SK-N-SH treated with all-trans-retinoic acid at 6 μM for 48 hours (cell line): ENCODE data around the gene GP1BA.

ENCODE experiments used
- ATAC-seq: fragments of 200-7000 bp; cut with Tn5 transposase; 3 replicates; pipeline ENCODE4 v1.9.1; 2020; ENCODE audit warnings: mild to moderate bottlenecking, moderate library complexity
- ARNTL ChIP-seq: fragments of 450-650 bp; formaldehyde crosslinking; IDR thresholded peaks from 2 replicates; pipeline ENCODE4 v1.5.0; 2020; ENCODE audit warnings: low read depth, mild to moderate bottlenecking, moderate library complexity, borderline replicate concordance
- BACH2 ChIP-seq: fragments of 250-450 bp; sonication (Bioruptor Pico); IDR thresholded peaks from 2 replicates; pipeline ENCODE4 v1.9.0; 2021; ENCODE audit warnings: mild to moderate bottlenecking, borderline replicate concordance
- CSDC2 ChIP-seq: fragments of 250-450 bp; sonication (Bioruptor Pico); IDR thresholded peaks from 2 replicates; pipeline ENCODE4 v1.5.0; 2020; ENCODE audit warnings: mild to moderate bottlenecking, moderate library complexity
- ESRRG ChIP-seq: fragments of 250-450 bp; sonication (Bioruptor Pico); IDR thresholded peaks from 2 replicates; pipeline ENCODE4 v1.6.1; 2021; ENCODE audit warnings: mild to moderate bottlenecking
- GLIS3 ChIP-seq: fragments of 250-450 bp; sonication (Bioruptor Pico); IDR thresholded peaks from 2 replicates; pipeline ENCODE4 v1.5.0; 2020; ENCODE audit warnings: mild to moderate bottlenecking, moderate library complexity
- ISL1 ChIP-seq: fragments of 250-450 bp; sonication (Bioruptor Pico); IDR thresholded peaks from 2 replicates; pipeline ENCODE4 v2.1.2; 2022; ENCODE audit warnings: mild to moderate bottlenecking, moderate library complexity
- OSR1 ChIP-seq: fragments of 250-450 bp; sonication (Bioruptor Pico); IDR thresholded peaks from 2 replicates; pipeline ENCODE4 v1.8.0; 2022; ENCODE audit warnings: moderate library complexity, mild to moderate bottlenecking, inconsistent platforms
- POU6F1 ChIP-seq: fragments of 250-450 bp; sonication (Bioruptor Pico); IDR thresholded peaks from 2 replicates; pipeline ENCODE4 v1.8.0; 2021; ENCODE audit warnings: low read depth, mild to moderate bottlenecking, moderate library complexity, borderline replicate concordance
- RARB ChIP-seq: fragments of 250-450 bp; sonication (Bioruptor Pico); IDR thresholded peaks from 2 replicates; pipeline ENCODE4 v1.8.0; 2021; ENCODE audit warnings: mild to moderate bottlenecking, moderate library complexity
- SNAI2 ChIP-seq: fragments of 250-450 bp; sonication (Bioruptor Pico); IDR thresholded peaks from 2 replicates; pipeline ENCODE4 v1.5.0; 2020; ENCODE audit warnings: mild to moderate bottlenecking, moderate library complexity
- TCF4 ChIP-seq: fragments of 250-450 bp; sonication (Bioruptor Pico); IDR thresholded peaks from 2 replicates; pipeline ENCODE4 v1.8.0; 2021; ENCODE audit warnings: mild to moderate bottlenecking, moderate library complexity, borderline replicate concordance
- TOX ChIP-seq: fragments of 250-450 bp; sonication (Bioruptor Pico); IDR thresholded peaks from 2 replicates; pipeline ENCODE4 v1.8.0; 2021; ENCODE audit warnings: mild to moderate bottlenecking, moderate library complexity, borderline replicate concordance
- TSHZ2 ChIP-seq: fragments of 250-450 bp; sonication (Bioruptor Pico); IDR thresholded peaks from 2 replicates; pipeline ENCODE4 v1.5.0; 2020; ENCODE audit warnings: mild to moderate bottlenecking, moderate library complexity
- ZC3H10 ChIP-seq: fragments of 250-450 bp; sonication (Bioruptor Pico); IDR thresholded peaks from 2 replicates; pipeline ENCODE4 v1.5.1; 2021; ENCODE audit warnings: mild to moderate bottlenecking, moderate library complexity
- ZFP3 ChIP-seq: fragments of 250-450 bp; sonication (Bioruptor Pico); IDR thresholded peaks from 2 replicates; pipeline ENCODE4 v1.5.0; 2020; ENCODE audit warnings: mild to moderate bottlenecking, moderate library complexity
- ZNF565 ChIP-seq: fragments of 450-650 bp; formaldehyde crosslinking; conservative IDR thresholded peaks from 2 replicates; pipeline ENCODE4 v1.5.0; 2020; ENCODE audit warnings: low read depth, mild to moderate bottlenecking, moderate library complexity
- ZNF70 ChIP-seq: fragments of 450-650 bp; formaldehyde crosslinking; IDR thresholded peaks from 2 replicates; pipeline ENCODE4 v1.5.0; 2020; ENCODE audit warnings: mild to moderate bottlenecking, moderate library complexity
- TF ChIP-seq, protein P1 (sequence below): fragments of 250-450 bp; sonication (Bioruptor Pico); IDR thresholded peaks from 2 replicates; pipeline ENCODE4 v1.5.1; 2020; ENCODE audit warnings: low read depth, mild to moderate bottlenecking, moderate library complexity
- TF ChIP-seq, protein P2 (sequence below): fragments of 250-450 bp; sonication (Bioruptor Pico); IDR thresholded peaks from 2 replicates; pipeline ENCODE4 v1.5.1; 2021; ENCODE audit warnings: mild to moderate bottlenecking, moderate library complexity

The GP1BA gene

DNA sequence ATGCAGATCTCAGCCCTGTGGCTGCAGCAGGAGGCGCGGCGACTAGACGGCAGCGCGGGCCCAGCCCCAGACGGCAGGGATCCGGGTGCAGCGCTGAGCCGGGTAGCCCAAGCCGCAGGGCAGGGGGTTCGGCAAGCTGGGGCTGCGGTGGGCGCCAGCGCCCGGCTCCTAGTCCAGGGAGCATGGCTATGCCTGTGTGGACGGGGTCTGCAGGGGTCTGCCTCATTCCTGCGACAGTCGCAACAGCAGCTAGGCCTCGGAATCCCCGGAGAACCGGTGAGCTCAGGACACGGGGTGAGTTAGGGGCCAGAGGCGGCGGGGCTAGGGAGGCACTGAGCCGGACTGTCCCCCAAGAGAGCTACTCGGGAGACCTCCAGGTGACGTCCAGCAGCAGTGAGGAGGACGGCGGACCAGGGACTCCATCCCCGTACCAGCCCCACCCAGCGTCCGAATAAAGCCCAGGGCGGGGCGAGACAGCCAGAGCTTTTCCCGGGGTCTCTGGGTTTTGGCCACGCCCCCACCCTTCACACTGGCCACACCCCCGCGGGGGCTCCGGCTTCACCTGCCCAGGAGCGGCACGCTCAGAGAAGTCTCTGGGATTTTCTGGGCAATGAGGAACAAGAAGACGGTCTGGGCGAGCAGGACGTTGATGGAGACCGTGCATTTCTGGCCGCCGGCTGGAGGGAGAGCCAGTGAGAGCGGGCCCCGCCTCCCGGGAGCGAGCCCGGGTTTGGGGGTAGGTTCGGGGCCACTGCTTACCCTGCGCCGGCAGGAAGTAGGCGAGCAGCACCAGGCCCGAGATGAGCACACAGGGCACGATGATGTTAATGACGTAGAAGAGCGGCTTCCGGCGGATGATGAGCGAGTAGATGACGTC, 31.6 kb upstream of the GP1BA start:
- no peak for ATAC-seq

GRCh38 chr17:4901108-4901647, 30.9 kb upstream of the GP1BA start:
- TF ChIP-seq ZNF565 (CRISPR knock-in tag) (no peak), TCF4 (CRISPR knock-in tag) (no peak), GLIS3 (CRISPR knock-in tag) (no peak), POU6F1 (CRISPR knock-in tag) (no peak), ISL1 (CRISPR knock-in tag) (no peak), ZNF70 (CRISPR knock-in tag) (no peak), ZFP3 (CRISPR knock-in tag) (no peak), CSDC2 (no peak), RARB (CRISPR knock-in tag) (no peak), BACH2 (CRISPR knock-in tag) (no peak), TSHZ2 (no peak), ZC3H10 (CRISPR knock-in tag) (no peak), ARNTL (CRISPR knock-in tag) (no peak)

More for the DNA sequence above, 31.6 kb upstream of the GP1BA start:
- no peak for TF ChIP-seq ARNTL (CRISPR knock-in tag)
- TF ChIP-seq ZFP3 (CRISPR knock-in tag): no peak
- TF ChIP-seq ISL1 (CRISPR knock-in tag): no peak
- no peak for TF ChIP-seq RARB (CRISPR knock-in tag)
- TF ChIP-seq TSHZ2: no peak
- TF ChIP-seq CSDC2: no peak
- no peak for TF ChIP-seq BACH2 (CRISPR knock-in tag)
- no peak for TF ChIP-seq ZC3H10 (CRISPR knock-in tag)
- TF ChIP-seq SNAI2 (CRISPR knock-in tag): no peak
- no peak for TF ChIP-seq ZNF565 (CRISPR knock-in tag)
- no peak for TF ChIP-seq OSR1 (CRISPR knock-in tag)
- TF ChIP-seq TOX (CRISPR knock-in tag): no peak
- TF ChIP-seq ESRRG (CRISPR knock-in tag): no peak
- no peak for TF ChIP-seq GLIS3 (CRISPR knock-in tag)
- TF ChIP-seq, protein P1, sequence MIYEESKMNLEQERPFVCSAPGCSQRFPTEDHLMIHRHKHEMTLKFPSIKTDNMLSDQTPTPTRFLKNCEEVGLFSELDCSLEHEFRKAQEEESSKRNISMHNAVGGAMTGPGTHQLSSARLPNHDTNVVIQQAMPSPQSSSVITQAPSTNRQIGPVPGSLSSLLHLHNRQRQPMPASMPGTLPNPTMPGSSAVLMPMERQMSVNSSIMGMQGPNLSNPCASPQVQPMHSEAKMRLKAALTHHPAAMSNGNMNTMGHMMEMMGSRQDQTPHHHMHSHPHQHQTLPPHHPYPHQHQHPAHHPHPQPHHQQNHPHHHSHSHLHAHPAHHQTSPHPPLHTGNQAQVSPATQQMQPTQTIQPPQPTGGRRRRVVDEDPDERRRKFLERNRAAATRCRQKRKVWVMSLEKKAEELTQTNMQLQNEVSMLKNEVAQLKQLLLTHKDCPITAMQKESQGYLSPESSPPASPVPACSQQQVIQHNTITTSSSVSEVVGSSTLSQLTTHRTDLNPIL: no peak
- TF ChIP-seq, protein P2, sequence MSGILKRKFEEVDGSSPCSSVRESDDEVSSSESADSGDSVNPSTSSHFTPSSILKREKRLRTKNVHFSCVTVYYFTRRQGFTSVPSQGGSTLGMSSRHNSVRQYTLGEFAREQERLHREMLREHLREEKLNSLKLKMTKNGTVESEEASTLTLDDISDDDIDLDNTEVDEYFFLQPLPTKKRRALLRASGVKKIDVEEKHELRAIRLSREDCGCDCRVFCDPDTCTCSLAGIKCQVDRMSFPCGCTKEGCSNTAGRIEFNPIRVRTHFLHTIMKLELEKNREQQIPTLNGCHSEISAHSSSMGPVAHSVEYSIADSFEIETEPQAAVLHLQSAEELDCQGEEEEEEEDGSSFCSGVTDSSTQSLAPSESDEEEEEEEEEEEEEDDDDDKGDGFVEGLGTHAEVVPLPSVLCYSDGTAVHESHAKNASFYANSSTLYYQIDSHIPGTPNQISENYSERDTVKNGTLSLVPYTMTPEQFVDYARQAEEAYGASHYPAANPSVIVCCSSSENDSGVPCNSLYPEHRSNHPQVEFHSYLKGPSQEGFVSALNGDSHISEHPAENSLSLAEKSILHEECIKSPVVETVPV (CRISPR knock-in tag): no peak

More at GRCh38 chr17:4901108-4901647, 30.9 kb upstream of the GP1BA start:
- ATAC-seq: no peak
